GM12878 (cell line): ENCODE measurements around the gene ADPRHL1. TPM values are rescaled to one million over a fixed set of nuclear protein-coding genes. Genes with fewer than 3 reads are reported as not detected.

Experiments
- ATAC-seq: fragments of 200-7000 bp; cut with Tn5 transposase; 3 replicates; pipeline ENCODE4 v1.9.1; 2020; ENCODE audit warnings: mild to moderate bottlenecking, moderate library complexity
- BruUV-seq: library from RNA; stranded (reverse); fragments of 400-500 nt; replicated peaks from 2 replicates; lab custom pipeline; 2021; lab: Mats Ljungman, UMichigan
- CTCF ChIA-PET: fragments of 300-600 bp; sonication (Branson Sonifier 250); formaldehyde crosslinking; extraction: SDS; loops from one replicate; lab custom pipeline; 2021; ENCODE audit warnings: inconsistent platforms; lab: Yijun Ruan, JAX
- POLR2A ChIA-PET: fragments of 350-600 bp; formaldehyde crosslinking; extraction: SDS; loops from one replicate; lab custom pipeline; 2021; ENCODE audit warnings: inconsistent platforms; lab: Charles Lee
- RAD21 ChIA-PET: fragments of 300-600 bp; sonication (Branson Sonifier 250); formaldehyde crosslinking; loops from one replicate; lab custom pipeline; 2023; ENCODE audit warnings: antibody characterized with exemption; ENCODE audit not compliant: unreplicated experiment; lab: Charles Lee
- SMC1A ChIA-PET: fragments of 300-600 bp; sonication (Branson Sonifier 250); formaldehyde crosslinking; loops from one replicate; lab custom pipeline; 2023; ENCODE audit not compliant: unreplicated experiment, uncharacterized antibody; lab: Charles Lee
- DNase-seq: peaks from one replicate; pipeline ENCODE4 v3.0.0-alpha.2; 2011; ENCODE audit warnings: low read depth, low spot score
- FAIRE-seq: peaks from 3 replicates; lab custom pipeline; 2011; peaks lifted over from hg19 to GRCh38; lab: Jason Lieb, UNC
- H2AFZ ChIP-seq: 2 replicates; pipeline ENCODE4 v1.6.0; 2011; ENCODE audit warnings: low read depth, low read length, control low read depth; ENCODE audit not compliant: control insufficient read depth
- H3K27ac ChIP-seq: 2 replicates; pipeline ENCODE4 v1.5.1; 2011; ENCODE audit warnings: control low read depth; ENCODE audit not compliant: control insufficient read depth, insufficient read depth
- H3K27me3 ChIP-seq, 2 experiments: replicated peaks in 1 of 2; 2 replicates each; pipeline versions ENCODE4 v1.6.0 to v1.6.1; 2011; ENCODE audit warnings: low read length in 1 of 2; ENCODE audit not compliant: control insufficient read depth in 2 of 2, insufficient read depth in 2 of 2
- H3K36me3 ChIP-seq, 2 experiments: 2 replicates each; pipeline ENCODE4 v1.5.1; 2011; ENCODE audit warnings: low read length in 1 of 2; ENCODE audit not compliant: control insufficient read depth in 2 of 2, insufficient read depth in 2 of 2
- H3K4me1 ChIP-seq: 2 replicates; pipeline ENCODE4 v1.6.1; 2011; ENCODE audit warnings: mild to moderate bottlenecking, low read length, moderate library complexity, mixed read lengths; ENCODE audit not compliant: control insufficient read depth, insufficient read depth
- H3K4me2 ChIP-seq: 2 replicates; pipeline ENCODE4 v1.6.0; 2011; ENCODE audit warnings: control low read depth; ENCODE audit not compliant: control insufficient read depth, insufficient read depth
- H3K4me3 ChIP-seq: fragments of 200-600 bp; sonication (generic); 2 replicates; pipeline ENCODE4 v1.5.1; 2016
- H3K79me2 ChIP-seq: 2 replicates; pipeline ENCODE4 v1.6.0; 2011; ENCODE audit warnings: low read length; ENCODE audit not compliant: control insufficient read depth, insufficient read depth
- H3K9ac ChIP-seq: 2 replicates; pipeline ENCODE4 v1.8.0; 2011; ENCODE audit warnings: low read length, control low read depth, mixed read lengths; ENCODE audit not compliant: control insufficient read depth, insufficient read depth
- H3K9me3 ChIP-seq: replicated peaks from 3 replicates; pipeline ENCODE4 v1.5.1; 2011; ENCODE audit warnings: mild to moderate bottlenecking, low read length; ENCODE audit not compliant: control insufficient read depth, insufficient read depth
- H4K20me1 ChIP-seq: 2 replicates; pipeline ENCODE4 v1.6.0; 2011; ENCODE audit not compliant: control insufficient read depth, insufficient read depth
- BACH1 ChIP-seq: fragments of 450-650 bp; IDR thresholded peaks from 2 replicates; pipeline ENCODE4 v1.6.1; 2017; ENCODE audit warnings: mild to moderate bottlenecking, borderline replicate concordance
- BCL11A ChIP-seq: IDR thresholded peaks from 2 replicates; pipeline ENCODE4 v1.6.1; 2011; ENCODE audit warnings: low read depth, low read length
- CHD2 ChIP-seq: IDR thresholded peaks from 2 replicates; pipeline ENCODE4 v1.6.1; 2011; ENCODE audit warnings: low read depth, low read length, improper control_type of control experiment, borderline replicate concordance
- E4F1 ChIP-seq: fragments of 450-650 bp; IDR thresholded peaks from 2 replicates; pipeline ENCODE4 v1.6.1; 2018; ENCODE audit warnings: borderline replicate concordance, mild to moderate bottlenecking; ENCODE audit not compliant: partially characterized antibody
- KDM1A ChIP-seq: fragments of 200-600 bp; sonication (generic); IDR thresholded peaks from 2 replicates; pipeline ENCODE4 v1.6.1; 2016; ENCODE audit warnings: borderline replicate concordance
- NFYA ChIP-seq: IDR thresholded peaks from 2 replicates; pipeline ENCODE4 v1.6.1; 2011; ENCODE audit warnings: low read depth, mild to moderate bottlenecking, low read length, improper control_type of control experiment, borderline replicate concordance
- PBX3 ChIP-seq: IDR thresholded peaks from 2 replicates; pipeline ENCODE4 v1.6.1; 2011; ENCODE audit warnings: mild to moderate bottlenecking, low read depth, low read length, moderate library complexity; ENCODE audit not compliant: insufficient replicate concordance
- RFX5 ChIP-seq: IDR thresholded peaks from 2 replicates; pipeline ENCODE4 v1.6.1; 2011; ENCODE audit warnings: low read depth, low read length, improper control_type of control experiment
- SIX5 ChIP-seq: IDR thresholded peaks from 2 replicates; pipeline ENCODE4 v1.6.1; 2011; ENCODE audit warnings: mild to moderate bottlenecking, low read depth, low read length, moderate library complexity; ENCODE audit not compliant: severe bottlenecking
- SMAD5 ChIP-seq: IDR thresholded peaks from 2 replicates; pipeline ENCODE4 v1.6.1; 2016; ENCODE audit warnings: antibody characterized with exemption, low read depth
- SREBF1 ChIP-seq: IDR thresholded peaks from 2 replicates; pipeline ENCODE4 v1.6.1; 2012; ENCODE audit warnings: mild to moderate bottlenecking, low read length
- SRF ChIP-seq, 2 experiments: IDR thresholded peaks; 2 replicates each; pipeline ENCODE4 v1.6.1; 2011; ENCODE audit warnings: low read depth in 2 of 2, low read length in 2 of 2, mild to moderate bottlenecking in 1 of 2, moderate library complexity in 1 of 2
- TCF12 ChIP-seq: IDR thresholded peaks from 2 replicates; pipeline ENCODE4 v1.6.1; 2011; ENCODE audit warnings: low read depth, mild to moderate bottlenecking, low read length
- WRNIP1 ChIP-seq: IDR thresholded peaks from 2 replicates; pipeline ENCODE4 v1.6.1; 2011; ENCODE audit warnings: low read depth, low read length, improper control_type of control experiment, borderline replicate concordance
- WGBS: methylation state at CpG from one replicate; pipeline ENCODE4 v1.1.6; 2016; ENCODE audit warnings: low lambda C conversion rate; ENCODE audit not compliant: insufficient replicate concordance, insufficient coverage; ENCODE audit errors: missing lambda C conversion rate; 5-methylcytosine and 5-hydroxymethylcytosine counted together
- in situ Hi-C: fragments of 300-500 bp; cut with MboI; formaldehyde crosslinking; loops from 9 replicates; pipeline ENCODE4 v1.14.3; 2018; ENCODE audit warnings: mixed read lengths
- intact Hi-C: fragments of 100-400 bp; cut with micrococcal nuclease; formaldehyde crosslinking; loops from one replicate; pipeline ENCODE4 v1.14.2; 2022; ENCODE audit not compliant: unreplicated experiment
- polyA plus RNA-seq, 11 experiments: library from polyadenylated mRNA; depleted of rRNA in 4 of 11; unstranded in 6 of 11; stranded (reverse) in 5 of 11; fragments of >200 nt; fragmentation: Nextera tagmentation in 4 of 11; fragmentation: Illumina TruSeq in 1 of 11; extraction: Ambion mirVana in 4 of 11; extraction: Trizol in 1 of 11; gene quantifications; 1 replicate in 1 of 11; 2 replicates in 10 of 11; pipeline versions ENCODE4 v1.2.1 to v1.2.3, GENCODE V29; 2011 to 2016; ENCODE audit warnings: inconsistent platforms in 2 of 11, missing spikeins in 2 of 11, low read depth in 1 of 11
- total RNA-seq, 4 experiments: library from RNA; depleted of rRNA in 3 of 4; stranded (reverse); fragments of >200 nt in 3 of 4; fragmentation: Illumina TruSeq in 1 of 4; extraction: Trizol in 1 of 4; gene quantifications; 2 replicates each; pipeline versions ENCODE4 v1.2.1 to v1.2.3, GENCODE V29; 2013 to 2021

Gene ADPRHL1
- total and polyA plus RNA-seq, 10 of the 15 experiments (the other 5 are each of a cell fraction or from before 2014, with no cell fraction given) = 0.05 to 1.9 (median 1.0) TPM

DNA sequence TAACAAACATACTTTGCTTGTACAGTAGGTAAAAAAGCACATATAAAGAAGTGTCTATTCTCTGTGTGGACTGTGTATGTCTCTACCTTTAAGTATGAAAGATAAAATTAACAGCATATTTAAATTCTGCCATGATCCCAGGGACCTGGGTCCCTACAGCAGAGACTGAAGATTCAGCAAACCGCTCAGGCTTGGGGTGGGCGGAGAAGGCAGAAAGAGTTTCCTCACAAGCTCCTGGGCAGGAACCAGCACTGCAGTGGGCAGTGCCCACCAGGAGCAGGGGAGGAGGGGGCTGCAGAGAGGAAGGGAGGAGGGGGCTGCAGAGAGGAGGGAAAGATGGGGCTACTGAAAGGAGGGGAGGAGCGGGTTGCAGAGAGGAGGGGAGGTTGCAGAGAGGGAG is 44.7 kb downstream of the ADPRHL1 start:
- Histone ChIP-seq H3K4me3 (no peak overlapping the region), H4K20me1 (no peaks in the 10 kb centered on the region), H3K27me3 (no peaks in the 10 kb centered on the region), H2AFZ (no peak overlapping the region), H3K4me2 (no peak overlapping the region), H3K27ac (no peak overlapping the region), H3K36me3 (no peaks in the 10 kb centered on the region), H3K4me1 (no peaks in the 10 kb centered on the region), H3K9me3 (no peaks in the 10 kb centered on the region), H3K79me2 (no peaks in the 10 kb centered on the region), H3K9ac (no peak overlapping the region)
- RAD21 ChIA-PET = no interaction called here
- intact Hi-C loops = no loop called here
- WGBS = 71% methylated on average over 2 of the region's 3 CpGs
- ATAC-seq (no peak), FAIRE-seq (no peak), DNase-seq (no peak)
- TF ChIP-seq TCF12 (no peak), BACH1 (no peak), BCL11A (no peak), CHD2 (no peak), SREBF1 (no peak), SIX5 (no peak), RFX5 (no peak), SMAD5 (no peak)
- in situ Hi-C loops = no loop called here
- SMC1A ChIA-PET = no interaction called here
- POLR2A ChIA-PET = no interaction called here
- CTCF ChIA-PET = no interaction called here
- no TSS peak for BruUV-seq

DNA sequence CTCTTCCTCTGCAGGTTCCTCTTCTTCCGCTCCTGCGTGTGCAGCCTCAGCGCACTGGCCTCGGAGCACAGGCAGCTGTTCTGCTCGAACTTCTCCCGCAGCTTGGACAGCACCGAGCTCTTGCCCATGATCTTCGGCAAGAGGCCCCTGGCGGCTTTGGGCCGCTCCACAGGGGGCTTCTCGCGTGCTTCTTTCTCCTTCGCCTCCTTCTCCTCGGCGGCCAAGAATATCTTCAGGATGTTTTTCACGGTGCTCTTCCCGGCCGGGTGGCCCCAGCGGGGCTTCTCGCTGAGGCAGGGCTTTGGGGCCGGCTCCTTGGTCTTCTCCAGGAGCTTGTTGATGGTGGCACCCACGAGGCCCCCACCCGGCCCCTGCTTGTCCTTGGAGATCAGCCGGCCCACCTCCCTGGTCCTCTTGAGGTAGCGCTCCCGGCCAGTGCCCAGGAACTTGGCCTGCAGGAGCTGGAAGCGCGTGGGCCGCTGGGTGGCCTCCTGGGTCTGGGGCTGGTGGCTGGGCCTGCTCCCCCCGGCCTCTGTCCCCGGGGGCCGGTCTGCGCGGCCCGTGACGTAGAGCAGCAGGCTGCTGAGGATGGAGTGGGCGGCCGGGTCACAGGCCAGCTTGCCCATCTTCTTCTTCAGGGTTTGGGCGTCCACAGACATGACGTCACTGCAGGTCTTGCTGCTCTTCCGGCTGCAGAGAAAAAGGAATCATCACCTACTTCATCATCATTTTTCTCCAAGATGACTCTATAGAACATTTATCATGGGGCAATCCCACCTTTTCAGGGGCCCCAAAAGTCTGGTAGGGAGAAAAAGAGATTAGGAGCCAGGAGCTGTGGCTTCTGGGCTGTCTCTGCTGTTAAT is 45.5 kb downstream of the ADPRHL1 start:
- H3K79me2 ChIP-seq = no peaks in the 10 kb centered on the region
- no peak for ATAC-seq
- no peaks in the 10 kb centered on the region for H3K9me3 ChIP-seq
- BruUV-seq = no TSS peak
- no peak for DNase-seq
- no peak overlapping the region for H2AFZ ChIP-seq
- WGBS = 36% methylated on average over 33 of the region's 41 CpGs
- H3K27ac ChIP-seq = no peak overlapping the region
- H3K36me3 ChIP-seq = no peaks in the 10 kb centered on the region
- intact Hi-C loops = no loop called here
- ChIA-PET RAD21 (no interaction called here), SMC1A (no interaction called here), POLR2A (no interaction called here), CTCF (no interaction called here)
- in situ Hi-C loops = no loop called here
- H3K27me3 ChIP-seq = no peaks in the 10 kb centered on the region
- H4K20me1 ChIP-seq = no peaks in the 10 kb centered on the region
- no peaks in the 10 kb centered on the region for H3K4me1 ChIP-seq
- no peak overlapping the region for H3K4me3 ChIP-seq
- FAIRE-seq = no peak
- H3K9ac ChIP-seq = no peak overlapping the region
- H3K4me2 ChIP-seq = no peak overlapping the region
- TF ChIP-seq KDM1A (no peak), SREBF1 (no peak), SIX5 (no peak), E4F1 (no peak), NFYA (no peak), SRF (IDR thresholded peaks at IDR 0.05; ENCODE audit: low read depth in 2 of 2, low read length in 2 of 2) (no peak), PBX3 (no peak), WRNIP1 (no peak)
